Peyer's patch (tissue), 4 donors: Measurements from ENCODE around the gene METTL24.

ENCODE experiments used
- CTCF ChIP-seq, 6 experiments: fragments of 450-650 bp in 4 of 6; fragments of 200-600 bp in 2 of 6; sonication (generic) in 1 of 6; IDR thresholded peaks; one replicate each; pipeline ENCODE4 v1.5.1; 2017 to 2019; ENCODE audit warnings: antibody characterized with exemption in 6 of 6, mild to moderate bottlenecking in 3 of 6, moderate library complexity in 1 of 6
- POLR2A ChIP-seq, 2 donors: fragments of 450-650 bp; IDR thresholded peaks; one replicate each; pipeline ENCODE4 v1.5.1; 2017; ENCODE audit warnings: antibody characterized with exemption in 2 of 2, mild to moderate bottlenecking in 2 of 2, moderate library complexity in 2 of 2

GRCh38 chr6:110282412-110282811, 75.7 kb downstream of the METTL24 start:
- TF ChIP-seq CTCF (IDR thresholded peaks at IDR 0.05) = no peak
- no peak for TF ChIP-seq POLR2A (IDR thresholded peaks at IDR 0.05)
